Activated CD8-positive, alpha-beta T cell treated with anti-CD3 and anti-CD28 coated beads, Interleukin-2, amount 10 ng/mL, durations not matched to agents 7 days and 5 days (primary cell): ENCODE measurements around the gene ADCY2. TPM values are rescaled to one million over a fixed set of nuclear protein-coding genes. Genes with fewer than 3 reads are reported as not detected.

ENCODE experiments used
- ATAC-seq: fragments of 150-1000 bp; cut with Tn5 transposase; one replicate; pipeline ENCODE4 v1.10.0; 2021; ENCODE audit warnings: moderate library complexity
- CTCF ChIA-PET: fragments of 350-600 bp; sonication (Branson Sonifier 250); formaldehyde crosslinking; loops from one replicate; lab custom pipeline; 2021; ENCODE audit warnings: antibody characterized with exemption; lab: Charles Lee
- POLR2A ChIA-PET: fragments of 350-600 bp; sonication (Branson Sonifier 250); formaldehyde crosslinking; loops from one replicate; lab custom pipeline; 2021; ENCODE audit warnings: antibody characterized with exemption; lab: Charles Lee
- DNase-seq: peaks from one replicate; pipeline ENCODE4 v3.0.0-alpha.2; 2020
- H3K27ac Mint-ChIP-seq: one replicate; pipeline ENCODE4 v1.8.0; 2021; ENCODE audit warnings: mild to moderate bottlenecking, mixed read lengths
- H3K27me3 Mint-ChIP-seq: one replicate; pipeline ENCODE4 v1.8.0; 2021; ENCODE audit warnings: low read depth, mixed read lengths
- H3K36me3 Mint-ChIP-seq: one replicate; pipeline ENCODE4 v1.8.0; 2021; ENCODE audit warnings: low read depth, mixed read lengths
- H3K4me1 Mint-ChIP-seq: one replicate; pipeline ENCODE4 v1.8.0; 2021; ENCODE audit warnings: low read depth, mixed read lengths
- H3K4me3 Mint-ChIP-seq: one replicate; pipeline ENCODE4 v1.8.0; 2021; ENCODE audit warnings: mild to moderate bottlenecking, mixed read lengths
- H3K9me3 Mint-ChIP-seq: one replicate; pipeline ENCODE4 v1.8.0; 2022; ENCODE audit warnings: mixed read lengths; ENCODE audit not compliant: insufficient read depth
- total RNA-seq, 2 experiments: library from RNA; stranded (reverse); gene quantifications; one replicate each; pipeline ENCODE4 v1.2.3, GENCODE V29; 2021

Gene ADCY2
- total RNA-seq, 2 experiments from 2014 or later: not detected

- Mint-ChIP-seq H3K9me3 (no peaks in the 10 kb centered on the region), H3K4me1 (no peaks in the 10 kb centered on the region)
Measured at GRCh38 chr5:7462758-7463157, 66.8 kb downstream of the ADCY2 start.

DNA sequence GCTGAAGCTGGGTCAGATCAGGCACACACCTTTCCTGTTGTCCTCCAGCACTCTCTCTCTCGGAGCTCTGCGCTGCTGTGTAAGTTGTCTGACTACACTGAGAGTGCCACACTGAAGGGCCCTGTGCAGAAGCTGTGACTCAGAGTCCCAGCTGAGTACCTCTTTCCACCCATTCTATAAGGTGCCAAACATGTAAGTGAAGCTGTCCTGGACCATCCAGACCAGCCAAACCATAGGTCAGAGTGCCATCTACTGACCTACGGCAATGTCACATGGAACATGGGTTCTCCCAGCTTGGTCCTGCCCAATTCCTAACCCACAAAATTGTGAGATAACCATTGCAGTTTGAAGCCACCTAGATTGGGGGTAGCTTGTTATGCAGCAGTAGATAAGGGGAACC lies 68.2 kb downstream of the ADCY2 start:
- POLR2A ChIA-PET: no interaction called here
- H3K4me1 Mint-ChIP-seq: no peaks in the 10 kb centered on the region
- no peaks in the 10 kb centered on the region for H3K36me3 Mint-ChIP-seq
- no peak overlapping the region for H3K4me3 Mint-ChIP-seq
- H3K9me3 Mint-ChIP-seq: no peaks in the 10 kb centered on the region
- no peak overlapping the region for H3K27ac Mint-ChIP-seq
- H3K27me3 Mint-ChIP-seq: no peaks in the 10 kb centered on the region
- DNase-seq: no peak
- CTCF ChIA-PET: no interaction called here
- no peak for ATAC-seq

More at GRCh38 chr5:7462758-7463157, 66.8 kb downstream of the ADCY2 start:
- no peak overlapping the region for H3K27ac Mint-ChIP-seq
- H3K36me3 Mint-ChIP-seq: no peaks in the 10 kb centered on the region
- ChIA-PET POLR2A (no interaction called here), CTCF (no interaction called here)
- H3K27me3 Mint-ChIP-seq: no peaks in the 10 kb centered on the region
- ATAC-seq: no peak
- H3K4me3 Mint-ChIP-seq: no peak overlapping the region
- DNase-seq: no peak

DNA sequence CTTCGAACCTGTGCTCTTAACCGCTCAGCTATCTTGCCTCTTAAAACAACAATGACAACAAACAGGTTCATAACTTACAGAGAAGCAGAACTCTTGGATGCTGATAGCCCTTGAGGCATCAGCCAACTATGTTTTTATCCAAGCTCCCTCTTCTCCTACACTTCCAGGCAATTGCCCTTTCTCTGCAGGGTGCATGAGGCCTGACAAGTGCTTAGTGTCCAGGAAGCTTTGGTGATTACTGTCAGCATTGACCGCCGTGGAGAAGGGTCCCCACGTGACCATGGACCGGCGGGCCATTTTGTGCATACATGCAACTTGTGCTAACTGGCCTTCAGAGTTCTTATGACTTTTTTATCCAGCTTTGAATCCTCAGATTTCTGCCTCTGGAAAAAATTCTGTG lies 71.2 kb downstream of the ADCY2 start:
- Mint-ChIP-seq H3K27me3 (no peaks in the 10 kb centered on the region), H3K36me3 (no peaks in the 10 kb centered on the region), H3K9me3 (peaks cover 7% of the 10 kb centered on the region), H3K4me3 (no peak overlapping the region), H3K27ac (no peak overlapping the region), H3K4me1 (no peaks in the 10 kb centered on the region)
- ChIA-PET POLR2A (no interaction called here), CTCF (no interaction called here)
- DNase-seq (no peak), ATAC-seq (no peak)

- DNase-seq (no peak), ATAC-seq (no peak)
- ChIA-PET CTCF (no interaction called here), POLR2A (no interaction called here)
- no peaks in the 10 kb centered on the region for H3K27me3 Mint-ChIP-seq
- H3K4me1 Mint-ChIP-seq: no peaks in the 10 kb centered on the region
- H3K4me3 Mint-ChIP-seq: no peak overlapping the region
- no peak overlapping the region for H3K27ac Mint-ChIP-seq
- H3K9me3 Mint-ChIP-seq: peaks cover 8% of the 10 kb centered on the region
- H3K36me3 Mint-ChIP-seq: no peaks in the 10 kb centered on the region
Measured at GRCh38 chr5:7468742-7469141, 72.8 kb downstream of the ADCY2 start.

GRCh38 chr5:7471710-7472109 lies 75.8 kb downstream of the ADCY2 start:
- Mint-ChIP-seq H3K9me3 (peaks cover 8% of the 10 kb centered on the region), H3K4me1 (no peaks in the 10 kb centered on the region), H3K27me3 (no peaks in the 10 kb centered on the region), H3K36me3 (no peaks in the 10 kb centered on the region), H3K4me3 (no peak overlapping the region), H3K27ac (no peak overlapping the region)
- ATAC-seq (no peak), DNase-seq (no peak)
- CTCF ChIA-PET: no interaction called here
- POLR2A ChIA-PET: no interaction called here

DNA sequence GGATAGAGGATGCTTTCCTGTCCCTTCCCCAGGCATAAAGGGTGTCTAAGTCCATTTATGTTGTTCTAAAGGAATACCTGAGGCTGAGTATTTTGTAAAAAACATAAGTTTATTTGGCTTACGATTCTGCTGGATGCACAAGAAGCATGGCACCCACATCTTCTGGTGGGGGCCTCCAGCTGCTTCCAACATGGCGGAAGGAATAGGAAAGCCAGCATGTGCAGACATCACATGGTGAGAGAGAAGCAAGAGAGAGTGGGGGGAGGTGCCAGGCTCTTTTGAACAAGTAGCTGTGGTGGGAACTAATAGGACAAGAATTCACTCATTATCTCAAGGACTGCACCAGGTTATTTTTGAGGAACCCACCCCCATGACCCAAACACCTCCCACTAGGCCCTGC lies 77.2 kb downstream of the ADCY2 start:
- no peak for DNase-seq
- no peak overlapping the region for H3K4me3 Mint-ChIP-seq
- no peaks in the 10 kb centered on the region for H3K4me1 Mint-ChIP-seq
- ChIA-PET CTCF (no interaction called here), POLR2A (no interaction called here)
- H3K36me3 Mint-ChIP-seq: no peaks in the 10 kb centered on the region
- ATAC-seq: no peak
- peaks cover 8% of the 10 kb centered on the region for H3K9me3 Mint-ChIP-seq
- no peak overlapping the region for H3K27ac Mint-ChIP-seq
- H3K27me3 Mint-ChIP-seq: no peaks in the 10 kb centered on the region

DNA sequence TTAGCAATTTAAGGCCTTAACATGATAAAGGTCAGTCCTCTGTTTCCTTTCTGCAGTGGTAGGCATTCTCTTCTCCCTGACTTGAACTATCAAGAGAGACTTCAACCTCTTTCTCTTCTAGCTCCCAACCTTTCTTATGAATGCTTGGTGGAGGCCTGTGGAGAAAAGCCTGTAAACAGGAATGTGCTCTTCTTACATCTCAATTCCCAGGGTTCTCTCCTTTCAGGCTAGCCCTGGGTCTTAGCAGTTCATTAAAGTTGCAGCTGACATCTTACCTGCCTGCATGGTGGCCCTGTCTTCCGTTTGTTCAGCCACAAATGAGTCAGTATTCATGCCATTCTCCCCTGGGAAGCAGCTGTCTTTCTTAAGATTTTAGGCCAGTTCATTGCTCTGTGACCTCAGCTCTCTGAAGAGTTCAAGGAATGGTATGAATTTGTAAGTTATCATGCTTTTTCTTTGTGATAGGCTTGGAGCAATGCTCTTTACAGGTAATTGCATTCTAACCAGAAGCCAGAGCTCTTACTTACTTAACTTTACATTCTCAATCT lies 77.8 kb downstream of the ADCY2 start:
- Mint-ChIP-seq H3K27ac (no peak overlapping the region), H3K9me3 (peaks cover 8% of the 10 kb centered on the region), H3K27me3 (no peaks in the 10 kb centered on the region), H3K4me3 (no peak overlapping the region), H3K4me1 (no peaks in the 10 kb centered on the region), H3K36me3 (no peaks in the 10 kb centered on the region)
- ChIA-PET CTCF (no interaction called here), POLR2A (no interaction called here)
- ATAC-seq (no peak), DNase-seq (no peak)

GRCh38 chr5:7474821-7475403 lies 79.0 kb downstream of the ADCY2 start:
- Mint-ChIP-seq H3K27ac (no peak overlapping the region), H3K27me3 (no peaks in the 10 kb centered on the region), H3K4me1 (no peaks in the 10 kb centered on the region), H3K36me3 (no peaks in the 10 kb centered on the region), H3K4me3 (no peak overlapping the region), H3K9me3 (peaks cover 8% of the 10 kb centered on the region)
- POLR2A ChIA-PET: no interaction called here
- DNase-seq (no peak), ATAC-seq (no peak)
- CTCF ChIA-PET: no interaction called here

- no peak for ATAC-seq
- Mint-ChIP-seq H3K27ac (no peak overlapping the region), H3K4me3 (no peak overlapping the region), H3K4me1 (no peaks in the 10 kb centered on the region), H3K27me3 (no peaks in the 10 kb centered on the region), H3K9me3 (no peaks in the 10 kb centered on the region), H3K36me3 (no peaks in the 10 kb centered on the region)
- CTCF ChIA-PET: no interaction called here
- no peak for DNase-seq
- POLR2A ChIA-PET: no interaction called here
Measured at GRCh38 chr5:7478459-7478858, 82.5 kb downstream of the ADCY2 start.

DNA sequence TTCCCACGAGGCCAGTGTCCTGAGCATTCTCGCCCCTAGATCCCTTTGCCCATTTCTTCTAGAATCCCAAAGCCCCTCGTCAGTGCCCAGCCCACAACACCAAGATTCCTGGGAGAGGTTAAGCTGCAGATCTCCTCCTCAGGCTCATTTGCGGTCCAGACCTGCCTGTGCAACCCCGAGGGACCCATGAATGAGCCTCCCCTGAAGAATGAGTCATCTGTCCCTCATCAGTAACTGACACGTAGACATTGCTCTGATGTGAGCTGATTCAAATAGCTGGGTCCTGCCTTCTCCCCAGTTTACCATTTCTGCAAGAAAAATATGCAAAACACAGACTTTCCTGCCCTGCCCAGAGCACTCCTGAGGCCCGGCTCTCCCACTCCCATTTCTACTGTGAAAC lies 92.8 kb downstream of the ADCY2 start:
- H3K36me3 Mint-ChIP-seq: no peaks in the 10 kb centered on the region
- DNase-seq (no peak), ATAC-seq (no peak)
- H3K9me3 Mint-ChIP-seq: no peaks in the 10 kb centered on the region
- POLR2A ChIA-PET: no interaction called here
- H3K4me3 Mint-ChIP-seq: no peak overlapping the region
- no peaks in the 10 kb centered on the region for H3K27me3 Mint-ChIP-seq
- CTCF ChIA-PET: no interaction called here
- no peak overlapping the region for H3K27ac Mint-ChIP-seq
- no peaks in the 10 kb centered on the region for H3K4me1 Mint-ChIP-seq

- DNase-seq (no peak), ATAC-seq (no peak)
- no peak overlapping the region for H3K4me3 Mint-ChIP-seq
- no peak overlapping the region for H3K27ac Mint-ChIP-seq
- no peaks in the 10 kb centered on the region for H3K4me1 Mint-ChIP-seq
- CTCF ChIA-PET: no interaction called here
- no peaks in the 10 kb centered on the region for H3K36me3 Mint-ChIP-seq
- H3K9me3 Mint-ChIP-seq: no peaks in the 10 kb centered on the region
- POLR2A ChIA-PET: no interaction called here
- H3K27me3 Mint-ChIP-seq: no peaks in the 10 kb centered on the region
Measured at GRCh38 chr5:7492371-7492770, 96.4 kb downstream of the ADCY2 start.

DNA sequence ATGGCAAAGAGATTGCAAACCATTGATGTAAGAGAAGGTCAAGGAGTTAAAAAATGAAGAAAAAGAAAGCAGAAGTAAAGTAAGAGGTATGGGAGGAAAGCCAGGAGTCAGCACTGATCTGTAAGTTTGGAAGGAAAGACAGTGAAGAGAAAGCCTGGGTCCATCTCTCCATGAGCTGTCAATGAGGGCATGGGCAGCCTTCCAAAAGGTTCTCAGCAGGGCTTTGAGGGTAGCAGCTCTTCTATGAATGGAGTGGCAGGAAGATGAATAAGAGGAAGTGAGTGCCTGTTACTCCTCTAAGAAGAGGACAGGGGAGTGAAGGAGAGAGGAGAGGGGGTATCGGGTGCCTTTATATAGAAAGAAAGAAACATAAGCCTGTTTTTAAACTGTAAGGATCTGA lies 97.1 kb downstream of the ADCY2 start:
- no peaks in the 10 kb centered on the region for H3K27me3 Mint-ChIP-seq
- H3K4me3 Mint-ChIP-seq: no peak overlapping the region
- H3K36me3 Mint-ChIP-seq: no peaks in the 10 kb centered on the region
- DNase-seq (no peak), ATAC-seq (no peak)
- POLR2A ChIA-PET: no interaction called here
- no peaks in the 10 kb centered on the region for H3K4me1 Mint-ChIP-seq
- CTCF ChIA-PET: no interaction called here
- no peak overlapping the region for H3K27ac Mint-ChIP-seq
- H3K9me3 Mint-ChIP-seq: no peaks in the 10 kb centered on the region

GRCh38 chr5:7493622-7494021 lies 97.7 kb downstream of the ADCY2 start:
- Mint-ChIP-seq H3K27me3 (no peaks in the 10 kb centered on the region), H3K9me3 (no peaks in the 10 kb centered on the region), H3K4me3 (no peak overlapping the region), H3K27ac (no peak overlapping the region), H3K4me1 (no peaks in the 10 kb centered on the region), H3K36me3 (no peaks in the 10 kb centered on the region)
- ChIA-PET POLR2A (no interaction called here), CTCF (no interaction called here)
- no peak for DNase-seq
- no peak for ATAC-seq
